Right lobe of liver (tissue), 4 donors: ENCODE data around the gene POLR2J.
"Not testable (repeated sequence)": the region's sequence is repeated elsewhere in the genome, so short reads cannot be mapped to it uniquely, and the experiment has no call there.

ENCODE experiments used
- POLR2A ChIP-seq: fragments of 450-650 bp; IDR thresholded peaks from one replicate; pipeline ENCODE4 v1.6.1; 2017; ENCODE audit warnings: antibody characterized with exemption, mild to moderate bottlenecking
- TF ChIP-seq, protein P1 (sequence below), 4 donors: fragments of 200-600 bp in 3 of 4; fragments of 450-650 bp in 1 of 4; IDR thresholded peaks; one replicate each; pipeline versions ENCODE4 v1.5.1 to v1.8.0; 2016 to 2022; ENCODE audit warnings: antibody characterized with exemption in 4 of 4, mild to moderate bottlenecking in 2 of 4
- donor health status: DM: no; HTN: no; CAD: no.
- donor health status: DM: no; HTN: no; CAD: no.
- donor health status: DM: no; HTN: yes; CAD: no.

DNA sequence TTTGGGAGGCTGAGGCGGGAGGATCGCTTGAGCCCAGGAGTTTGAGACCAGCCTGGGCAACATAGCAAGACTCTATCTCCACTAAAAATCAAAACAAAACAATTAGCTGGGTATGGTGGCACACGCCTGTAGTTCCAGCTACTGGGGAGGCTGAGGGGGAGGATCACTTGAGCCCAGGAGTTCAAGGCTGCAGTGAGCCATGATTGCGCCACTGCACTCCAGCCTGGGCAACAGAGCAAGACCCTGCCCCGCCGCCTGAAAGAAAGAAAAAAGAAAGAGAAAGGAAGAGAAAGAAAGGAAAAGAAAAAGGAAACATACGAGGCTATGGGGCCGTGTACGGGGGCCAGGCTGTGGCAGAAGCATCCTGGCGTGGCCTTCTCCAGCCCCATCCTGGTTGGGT, 23.8 kb downstream of the POLR2J start:
- TF ChIP-seq POLR2A = not testable (repeated sequence)
- TF ChIP-seq, protein P1, sequence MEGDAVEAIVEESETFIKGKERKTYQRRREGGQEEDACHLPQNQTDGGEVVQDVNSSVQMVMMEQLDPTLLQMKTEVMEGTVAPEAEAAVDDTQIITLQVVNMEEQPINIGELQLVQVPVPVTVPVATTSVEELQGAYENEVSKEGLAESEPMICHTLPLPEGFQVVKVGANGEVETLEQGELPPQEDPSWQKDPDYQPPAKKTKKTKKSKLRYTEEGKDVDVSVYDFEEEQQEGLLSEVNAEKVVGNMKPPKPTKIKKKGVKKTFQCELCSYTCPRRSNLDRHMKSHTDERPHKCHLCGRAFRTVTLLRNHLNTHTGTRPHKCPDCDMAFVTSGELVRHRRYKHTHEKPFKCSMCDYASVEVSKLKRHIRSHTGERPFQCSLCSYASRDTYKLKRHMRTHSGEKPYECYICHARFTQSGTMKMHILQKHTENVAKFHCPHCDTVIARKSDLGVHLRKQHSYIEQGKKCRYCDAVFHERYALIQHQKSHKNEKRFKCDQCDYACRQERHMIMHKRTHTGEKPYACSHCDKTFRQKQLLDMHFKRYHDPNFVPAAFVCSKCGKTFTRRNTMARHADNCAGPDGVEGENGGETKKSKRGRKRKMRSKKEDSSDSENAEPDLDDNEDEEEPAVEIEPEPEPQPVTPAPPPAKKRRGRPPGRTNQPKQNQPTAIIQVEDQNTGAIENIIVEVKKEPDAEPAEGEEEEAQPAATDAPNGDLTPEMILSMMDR (IDR thresholded peaks at IDR 0.05) = not testable (repeated sequence)
